SH-SY5Y (cell line): ENCODE data around the gene GALNT18.

ENCODE experiments used
- GATA2 ChIP-seq: IDR thresholded peaks from 2 replicates; pipeline ENCODE4 v1.6.1; 2011; ENCODE audit warnings: mild to moderate bottlenecking, low read depth, low read length
- GATA3 ChIP-seq: IDR thresholded peaks from 2 replicates; pipeline ENCODE4 v1.6.1; 2011; ENCODE audit warnings: low read depth, mild to moderate bottlenecking, low read length, moderate library complexity

- no peak for TF ChIP-seq GATA3
- no peak for TF ChIP-seq GATA2
These were observed 49.4 kb downstream of the GALNT18 start for GRCh38 chr11:11572386-11572785.
